ENCODE measurements around the gene CREB3L2.

- no peak for TF ChIP-seq CTCF (IDR thresholded peaks at IDR 0.05; ENCODE audit: insufficient read depth, low read length, poor library complexity, severe bottlenecking)
- TF ChIP-seq EZH2phosphoT487 (conservative IDR thresholded peaks at IDR 0.05; ENCODE audit: low read length), result no peak
These were observed 131.2 kb downstream of the CREB3L2 start for GRCh38 chr7:137870684-137871083.

All from SU-DHL-6 (cell line).